ENCODE data around the gene MYCN.
"Not testable (repeated sequence)": the region's sequence is repeated elsewhere in the genome, so short reads cannot be mapped to it uniquely, and the experiment has no call there.

The MYCN gene

GRCh38 chr2:15926252-15926651 lies 14.1 kb upstream of the MYCN start:
- TF ChIP-seq CTCF (IDR thresholded peaks at IDR 0.05; ENCODE audit: low read depth, low read length): no peak
- TF ChIP-seq MAX (IDR thresholded peaks at IDR 0.05; ENCODE audit: low read depth, low read length): no peak
- H3K4me3 ChIP-seq (ENCODE audit: low read depth, low read length): no peak overlapping the region
- DNase-seq (ENCODE audit: low read depth): no peak

GRCh38 chr2:15927551-15928218 lies 12.7 kb upstream of the MYCN start:
- H3K4me3 ChIP-seq (ENCODE audit: low read depth, low read length): no peak overlapping the region
- no peak for DNase-seq (ENCODE audit: low read depth)
- no peak for TF ChIP-seq MYC (IDR thresholded peaks at IDR 0.05; ENCODE audit: low read depth, low read length)
- TF ChIP-seq MAX (IDR thresholded peaks at IDR 0.05; ENCODE audit: low read depth, low read length): no peak
- TF ChIP-seq CTCF (IDR thresholded peaks at IDR 0.05; ENCODE audit: low read depth, low read length): no peak
- no peak for TF ChIP-seq POLR2A (IDR thresholded peaks at IDR 0.05; ENCODE audit: extremely low read depth, insufficient read length)

- DNase-seq (ENCODE audit: low read depth); H3K4me3 ChIP-seq (ENCODE audit: low read depth, low read length): not testable (repeated sequence)
These were observed 11.3 kb upstream of the MYCN start for GRCh38 chr2:15929008-15929407.

GRCh38 chr2:15929861-15930260 lies 10.5 kb upstream of the MYCN start:
- TF ChIP-seq CTCF (IDR thresholded peaks at IDR 0.05; ENCODE audit: low read depth, low read length) (no peak), MYC (IDR thresholded peaks at IDR 0.05; ENCODE audit: low read depth, low read length) (no peak), MAX (IDR thresholded peaks at IDR 0.05; ENCODE audit: low read depth, low read length) (no peak), POLR2A (IDR thresholded peaks at IDR 0.05; ENCODE audit: extremely low read depth, insufficient read length) (no peak)
- DNase-seq (ENCODE audit: low read depth): no peak
- no peak overlapping the region for H3K4me3 ChIP-seq (ENCODE audit: low read depth, low read length)

- DNase-seq (ENCODE audit: low read depth): no peak
- H3K4me3 ChIP-seq (ENCODE audit: low read depth, low read length): no peak overlapping the region
- no peak for TF ChIP-seq CTCF (IDR thresholded peaks at IDR 0.05; ENCODE audit: low read depth, low read length)
- no peak for TF ChIP-seq MAX (IDR thresholded peaks at IDR 0.05; ENCODE audit: low read depth, low read length)
- TF ChIP-seq POLR2A (IDR thresholded peaks at IDR 0.05; ENCODE audit: extremely low read depth, insufficient read length): no peak
- TF ChIP-seq MYC (IDR thresholded peaks at IDR 0.05; ENCODE audit: low read depth, low read length): no peak
These were observed 9.6 kb upstream of the MYCN start for GRCh38 chr2:15930589-15931318.

GRCh38 chr2:15931319-15931890 lies 8.9 kb upstream of the MYCN start:
- TF ChIP-seq MAX (IDR thresholded peaks at IDR 0.05; ENCODE audit: low read depth, low read length) (no peak), POLR2A (IDR thresholded peaks at IDR 0.05; ENCODE audit: extremely low read depth, insufficient read length) (no peak), MYC (IDR thresholded peaks at IDR 0.05; ENCODE audit: low read depth, low read length) (no peak), CTCF (IDR thresholded peaks at IDR 0.05; ENCODE audit: low read depth, low read length) (no peak)
- H3K4me3 ChIP-seq (ENCODE audit: low read depth, low read length): no peak overlapping the region
- no peak for DNase-seq (ENCODE audit: low read depth)

All from NB4 (cell line).